AG09319 (cell line): Measurements from ENCODE around the gene CELSR2.

Source experiments
- DNase-seq: peaks from one replicate; pipeline ENCODE4 v3.0.0-alpha.2; 2010; ENCODE audit warnings: low read depth; ENCODE audit errors: extremely low read depth
- CTCF ChIP-seq: IDR thresholded peaks from 2 replicates; pipeline ENCODE4 v1.5.1; 2011; ENCODE audit warnings: low read depth, mild to moderate bottlenecking, inconsistent platforms, low read length, moderate library complexity

CELSR2 gene

GRCh38 chr1:109242387-109242786 lies 7.0 kb upstream of the CELSR2 start:
- no peak for TF ChIP-seq CTCF
- DNase-seq = no peak

GRCh38 chr1:109243221-109243620 lies 6.1 kb upstream of the CELSR2 start:
- TF ChIP-seq CTCF = no peak
- no peak for DNase-seq

- no peak for DNase-seq
- TF ChIP-seq CTCF = no peak
Observed at GRCh38 chr1:109243860-109244552, 5.3 kb upstream of the CELSR2 start.

GRCh38 chr1:109246141-109246551 lies 3.2 kb upstream of the CELSR2 start:
- no peak for DNase-seq
- no peak for TF ChIP-seq CTCF

- TF ChIP-seq CTCF = no peak
- no peak for DNase-seq
Observed at GRCh38 chr1:109247401-109248365, 1.7 kb upstream of the CELSR2 start.

- no peak for TF ChIP-seq CTCF
- DNase-seq = no peak
Observed at GRCh38 chr1:109248444-109248796, 919 bp upstream of the CELSR2 start.
